Right cardiac atrium (tissue), 5 donors: ENCODE measurements around the gene RNU1-3. TPM values are rescaled to one million over a fixed set of nuclear protein-coding genes. Genes with fewer than 3 reads are reported as not detected.
"Not testable (repeated sequence)": the region's sequence is repeated elsewhere in the genome, so short reads cannot be mapped to it uniquely, and the experiment has no call there.

ENCODE experiments used
- ATAC-seq, 2 donors: fragments of 200-7000 bp; cut with Tn5 transposase; one replicate each; pipeline versions ENCODE4 v1.8.0 to v1.9.1; 2020; ENCODE audit warnings: moderate library complexity in 2 of 2, mild to moderate bottlenecking in 1 of 2
- DNase-seq, 3 donors: peaks; one replicate each; pipeline ENCODE4 v3.0.0-alpha.2; 2020
- H3K27ac ChIP-seq: one replicate; pipeline ENCODE4 v1.5.1; 2013; ENCODE audit warnings: mild to moderate bottlenecking, low read length, control low read depth, moderate library complexity
- H3K27me3 ChIP-seq: one replicate; pipeline ENCODE4 v1.6.1; 2013; ENCODE audit not compliant: control insufficient read depth, insufficient read depth
- H3K4me1 ChIP-seq: one replicate; pipeline ENCODE4 v1.6.1; 2013; ENCODE audit warnings: low read length; ENCODE audit not compliant: control insufficient read depth, insufficient read depth
- H3K4me3 ChIP-seq: one replicate; pipeline ENCODE4 v1.5.1; 2013; ENCODE audit warnings: low read length, control low read depth
- H3K9me3 ChIP-seq: one replicate; pipeline ENCODE4 v1.6.1; 2013; ENCODE audit warnings: low read length; ENCODE audit not compliant: control insufficient read depth
- WGBS: extraction: QIAGEN DNeasy Blood & Tissue Kit; methylation state at CpG from one replicate; pipeline ENCODE4 v1.1.7; 2013; 5-methylcytosine and 5-hydroxymethylcytosine counted together
- intact Hi-C, 4 donors: fragments of 100-400 bp; cut with DNase I; formaldehyde crosslinking; loops; one replicate each; pipeline versions ENCODE4 v1.11.0 to v1.14.0; 2022 to 2023
- polyA plus RNA-seq: library from polyadenylated mRNA; stranded (reverse); fragments of 200-250 nt; gene quantifications from one replicate; pipeline ENCODE4 v1.2.3, GENCODE V29; 2013
- total RNA-seq, 4 donors: library from RNA; stranded (reverse); fragmentation: NEBNext Ultra II Directional; extraction: Animal tissue kit (Norgen Biotek cat#: 25700); gene quantifications; one replicate each; pipeline ENCODE4 v1.2.1, GENCODE V29; 2021
- donor health status: healthy with polysubstance abuse.
- donor health status: DM: no; HTN: yes; CAD: no.
- donor health status: DM: no; HTN: no; CAD: no.
- donor health status: DM: no; HTN: yes; CAD: no; lungs with severe emphysema.
- donor health status: DM: yes; HTN: yes; CAD: no.

The RNU1-3 gene
- total and polyA plus RNA-seq, 5 donors, result 3,675 to 8,578 (median 7,073) TPM; not detected in 1

GRCh38 chr1:16633540-16634282 is 33.0 kb downstream of the RNU1-3 start:
- ATAC-seq, intact Hi-C loops, H3K4me1 ChIP-seq, H3K27me3 ChIP-seq, H3K27ac ChIP-seq, H3K9me3 ChIP-seq, H3K4me3 ChIP-seq: not testable (repeated sequence)
- WGBS, result 92% methylated on average over 6 of the region's 6 CpGs
- peak in 2 of 3 donors; percentile 1 to 26 for DNase-seq

DNA sequence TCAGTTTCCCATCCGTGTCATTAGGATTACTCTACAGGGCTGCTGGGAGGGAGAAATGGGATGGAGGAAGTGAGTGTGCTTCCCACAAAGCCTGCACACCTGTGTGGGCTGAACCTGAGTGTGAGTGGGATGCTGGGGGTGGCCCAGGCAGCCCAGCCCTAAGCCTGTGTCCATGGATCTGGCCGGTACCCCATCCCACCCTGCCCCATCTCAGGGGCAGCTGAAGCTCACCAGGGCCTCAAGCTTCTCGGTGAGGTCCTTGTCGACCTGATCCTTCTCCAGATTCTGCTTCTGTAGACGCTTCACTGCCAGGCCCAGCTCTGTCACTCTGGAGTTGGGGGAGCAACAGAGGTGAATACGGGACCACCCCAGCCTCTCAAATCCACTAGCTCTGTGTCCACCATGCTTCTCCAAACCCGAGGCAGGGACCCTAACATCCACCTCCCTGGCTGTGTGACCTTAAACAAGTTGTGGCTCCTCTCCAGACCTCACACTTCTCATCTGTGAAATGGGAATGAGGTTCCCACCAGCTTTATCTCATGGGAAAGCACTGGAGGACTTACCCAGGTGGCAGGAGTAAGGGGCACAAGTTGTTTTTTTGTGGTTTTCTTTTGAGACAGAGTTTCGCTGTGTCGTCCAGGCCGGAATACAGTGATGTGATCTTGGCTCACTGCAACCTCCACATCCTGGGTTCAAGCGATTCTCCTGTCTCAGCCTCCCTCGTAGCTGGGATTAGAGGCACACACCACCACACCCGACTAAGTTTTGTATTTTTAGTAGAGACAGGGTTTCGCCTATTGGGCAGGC is 34.5 kb downstream of the RNU1-3 start:
- intact Hi-C loops, H3K4me1 ChIP-seq: not testable (repeated sequence)

DNA sequence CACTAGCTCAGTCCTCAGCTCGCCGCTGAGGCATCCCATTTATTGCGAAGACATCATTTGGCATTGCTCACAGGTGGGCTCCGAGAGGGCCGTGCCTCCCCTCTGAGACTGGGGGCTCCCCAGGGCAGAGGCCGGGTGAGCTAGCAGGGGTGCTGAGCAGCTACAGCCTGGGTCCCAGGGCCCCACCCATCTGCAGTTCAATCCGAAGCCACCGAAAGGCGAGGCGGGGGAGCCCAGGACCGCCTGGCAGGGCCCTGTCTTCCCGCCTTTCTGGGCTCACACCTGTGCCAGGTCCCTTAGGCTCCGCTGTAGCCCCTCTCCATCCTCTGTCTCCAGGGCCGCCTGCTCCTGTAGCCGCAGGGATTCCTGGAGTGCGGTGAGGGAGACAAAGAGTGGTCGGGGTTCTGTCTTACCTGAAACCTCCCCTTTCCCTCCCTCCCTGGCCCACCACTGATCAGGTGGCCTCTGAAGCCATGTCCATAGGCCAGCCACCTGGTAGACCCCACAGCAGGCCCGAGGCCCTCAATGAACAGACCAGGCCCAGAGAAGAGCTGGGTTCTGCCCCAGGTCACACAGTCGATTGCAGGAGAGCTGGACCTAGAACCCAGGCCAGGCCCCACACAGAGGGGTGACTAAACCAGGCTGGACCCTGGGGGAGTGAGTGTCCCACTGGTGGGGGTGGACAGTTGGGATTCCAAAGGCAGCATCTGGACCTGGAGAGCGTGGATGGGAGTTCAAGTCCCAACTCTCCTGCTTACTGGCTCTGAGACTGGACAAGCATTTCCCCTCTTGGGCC is 35.3 kb downstream of the RNU1-3 start:
- peak; percentile 22 to 75 (median 52) for DNase-seq
- intact Hi-C loops, result no loop called here
- no peaks in the 10 kb centered on the region for H3K9me3 ChIP-seq
- no peak overlapping the region for H3K27ac ChIP-seq
- no peak overlapping the region for H3K4me3 ChIP-seq
- H3K4me1 ChIP-seq, result no peaks in the 10 kb centered on the region
- H3K27me3 ChIP-seq, result no peaks in the 10 kb centered on the region
- WGBS, result 93% methylated on average over 20 of the region's 20 CpGs
- ATAC-seq, result peak; percentile 4 to 6

More for the DNA sequence above, 34.5 kb downstream of the RNU1-3 start:
- H3K27ac ChIP-seq, H3K27me3 ChIP-seq, ATAC-seq, H3K4me3 ChIP-seq, H3K9me3 ChIP-seq: not testable (repeated sequence)
- 94% methylated on average over 14 of the region's 14 CpGs for WGBS
- peak; percentile 4 to 55 (median 20) for DNase-seq

GRCh38 chr1:16630661-16631247 is 36.0 kb downstream of the RNU1-3 start:
- no peaks in the 10 kb centered on the region for H3K4me1 ChIP-seq
- no peak overlapping the region for H3K4me3 ChIP-seq
- 91% methylated on average over 36 of the region's 36 CpGs for WGBS
- H3K27me3 ChIP-seq, result no peaks in the 10 kb centered on the region
- DNase-seq (peak; percentile 24 to 74 (median 59)), ATAC-seq (peak; percentile 4 to 5)
- H3K9me3 ChIP-seq, result no peaks in the 10 kb centered on the region
- no peak overlapping the region for H3K27ac ChIP-seq
- intact Hi-C loops, result no loop called here

GRCh38 chr1:16629916-16630530 is 36.7 kb downstream of the RNU1-3 start:
- 96% methylated on average over 21 of the region's 21 CpGs for WGBS
- H3K27ac ChIP-seq, intact Hi-C loops, H3K27me3 ChIP-seq, H3K9me3 ChIP-seq, H3K4me1 ChIP-seq, H3K4me3 ChIP-seq: not testable (repeated sequence)
- DNase-seq, result peak; percentile 16 to 56 (median 54)
- ATAC-seq, result peak; percentile 1

DNA sequence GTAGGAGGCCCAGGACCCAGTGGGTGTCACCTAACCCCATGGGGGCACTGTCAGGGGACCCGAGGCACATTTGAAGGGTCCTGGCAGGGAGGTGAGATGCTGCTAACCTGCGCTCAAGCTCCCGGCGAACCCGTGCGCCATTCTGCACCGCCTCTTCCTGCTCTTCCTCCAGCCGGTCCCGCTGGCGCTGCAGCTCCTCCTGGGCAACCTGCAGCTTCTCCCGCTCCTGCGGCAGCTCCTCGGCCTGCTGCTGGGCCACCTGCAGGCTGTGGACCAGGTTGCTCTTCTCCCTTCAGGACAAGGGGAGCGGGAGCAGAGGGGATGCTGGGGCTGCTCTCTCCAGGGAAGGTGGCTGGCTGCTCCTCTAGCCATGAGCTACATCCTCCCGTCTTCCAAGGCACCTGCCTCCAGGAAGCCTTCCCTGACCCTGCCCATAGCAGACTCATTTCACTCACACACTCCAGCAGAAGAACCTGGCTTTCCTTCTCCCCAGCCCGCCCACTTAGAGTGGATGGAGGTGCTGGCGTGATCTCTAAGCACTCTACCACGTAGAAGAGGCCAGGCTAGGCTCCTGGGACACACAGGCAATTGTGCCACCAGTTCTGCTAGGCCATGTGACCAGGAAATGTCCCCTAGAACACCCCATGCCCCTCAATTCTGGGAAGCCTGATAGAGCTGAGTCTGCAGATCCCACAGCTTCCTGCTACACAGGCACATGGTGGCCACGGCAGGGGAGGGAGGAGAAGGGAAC is 38.2 kb downstream of the RNU1-3 start:
- Histone ChIP-seq H3K9me3 (no peaks in the 10 kb centered on the region), H3K27me3 (no peaks in the 10 kb centered on the region), H3K4me1 (no peaks in the 10 kb centered on the region), H3K27ac (no peak overlapping the region), H3K4me3 (no peak overlapping the region)
- ATAC-seq, result no peak
- peak; percentile 28 to 74 (median 56) for DNase-seq
- WGBS, result 90% methylated on average over 19 of the region's 19 CpGs
- intact Hi-C loops, result no loop called here

DNA sequence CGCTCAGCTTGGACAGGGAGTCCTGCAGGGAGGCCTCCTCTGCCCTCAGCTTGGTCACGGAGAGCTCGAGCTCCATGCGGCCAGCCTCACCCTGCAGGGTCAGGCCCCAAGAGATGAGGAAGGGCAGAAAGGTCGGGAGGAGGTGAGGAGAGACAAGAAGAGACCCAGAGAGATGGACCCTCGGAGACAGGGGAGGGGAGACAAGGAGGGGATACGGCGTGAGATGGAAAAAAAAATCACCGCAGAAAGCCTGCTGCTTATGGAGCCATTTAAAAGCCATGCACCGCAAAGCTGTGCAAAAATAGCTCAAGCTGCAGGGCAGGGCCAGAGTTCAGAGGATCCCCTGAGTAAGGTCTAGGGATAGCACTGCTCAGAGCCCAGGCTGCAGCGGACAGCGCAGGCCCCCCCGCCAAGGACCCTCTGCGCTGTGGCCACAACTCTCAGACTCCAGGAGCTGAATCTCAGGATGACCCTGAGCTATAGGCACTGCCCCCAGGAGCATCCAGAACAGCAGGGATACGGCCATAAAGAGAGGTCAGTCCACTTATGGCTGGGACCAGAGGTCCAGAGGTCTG is 40.3 kb downstream of the RNU1-3 start:
- intact Hi-C loops, ATAC-seq: not testable (repeated sequence)
- peak in 2 of 3 donors; percentile 6 to 45 for DNase-seq

GRCh38 chr1:16625497-16626408 is 41.0 kb downstream of the RNU1-3 start:
- ATAC-seq, result peak in 1 of 2 donors; percentile 4
- Histone ChIP-seq H3K27me3 (no peaks in the 10 kb centered on the region), H3K4me1 (no peaks in the 10 kb centered on the region), H3K27ac (no peak overlapping the region), H3K9me3 (no peaks in the 10 kb centered on the region), H3K4me3 (no peak overlapping the region)
- peak; percentile 17 to 65 (median 61) for DNase-seq
- 91% methylated on average over 25 of the region's 25 CpGs for WGBS
- intact Hi-C loops, result no loop called here

More for the DNA sequence above, 40.3 kb downstream of the RNU1-3 start:
- not testable (repeated sequence) for H3K27me3 ChIP-seq, H3K27ac ChIP-seq, H3K4me1 ChIP-seq, H3K4me3 ChIP-seq, H3K9me3 ChIP-seq
- 85% methylated on average over 15 of the region's 15 CpGs for WGBS
